ENCODE results near the gene FSD2.

DNA sequence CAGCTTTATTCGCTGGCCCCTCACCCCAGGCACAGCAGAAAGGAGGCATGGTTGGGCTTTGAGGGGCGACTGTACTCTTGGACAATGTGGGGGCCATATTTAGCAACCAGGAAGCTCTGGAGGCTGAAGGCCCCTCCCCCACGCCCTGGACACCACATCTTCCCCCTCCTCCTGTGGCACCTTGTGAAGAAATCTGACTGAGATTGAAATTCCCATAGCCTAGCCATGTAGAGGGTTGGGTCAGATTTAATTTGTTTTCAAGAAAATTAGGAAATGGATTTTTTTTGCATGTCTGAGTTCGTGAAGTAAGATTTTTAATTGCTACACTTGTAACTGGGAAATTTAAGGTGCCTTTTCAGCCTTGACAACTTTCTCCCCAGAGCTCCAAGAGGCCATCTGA, 24.5 kb downstream of the FSD2 start:
- no peak for TF ChIP-seq SUZ12 (IDR thresholded peaks at IDR 0.05; ENCODE audit: extremely low read depth, insufficient read depth, insufficient read length)
- no peak for TF ChIP-seq ZNF274 (IDR thresholded peaks at IDR 0.05; ENCODE audit: low read depth, low read length)

Data from NT2/D1 (cell line).